BLaER1 treated with 17β-estradiol and CSF1 and Interleukin-3, amounts not matched to agents 10 nM and 100 nM (cell line): Measurements from ENCODE around the gene C12orf43.
"Not testable (repeated sequence)": the region's sequence is repeated elsewhere in the genome, so short reads cannot be mapped to it uniquely, and the experiment has no call there.

Experiments used
- H3K27ac ChIP-seq, 11 experiments: shearing (Covaris generic); formaldehyde crosslinking; 2 replicates each; pipeline ENCODE4 v1.8.1; 2022
- H3K27me3 ChIP-seq, 11 experiments: shearing (Covaris generic); formaldehyde crosslinking; 2 replicates each; pipeline ENCODE4 v1.8.1; 2022
- H3K36me3 ChIP-seq, 11 experiments: shearing (Covaris generic); formaldehyde crosslinking; 2 replicates each; pipeline ENCODE4 v1.8.1; 2022
- H3K4me1 ChIP-seq, 10 experiments: shearing (Covaris generic); formaldehyde crosslinking; 2 replicates each; pipeline ENCODE4 v1.8.1; 2022
- H3K4me2 ChIP-seq, 11 experiments: shearing (Covaris generic); formaldehyde crosslinking; 2 replicates each; pipeline ENCODE4 v1.8.1; 2022
- H3K4me3 ChIP-seq, 10 experiments: shearing (Covaris generic); formaldehyde crosslinking; 2 replicates each; pipeline ENCODE4 v1.8.1; 2022
- H3K9ac ChIP-seq, 11 experiments: shearing (Covaris generic); formaldehyde crosslinking; 2 replicates each; pipeline ENCODE4 v1.8.1; 2022
- H3K9me3 ChIP-seq, 11 experiments: shearing (Covaris generic); formaldehyde crosslinking; replicated peaks in 1 of 11; 2 replicates each; pipeline ENCODE4 v1.8.1; 2022
- H4K20me1 ChIP-seq, 11 experiments: shearing (Covaris generic); formaldehyde crosslinking; 2 replicates each; pipeline ENCODE4 v1.8.1; 2022
- Cebpa-rat ChIP-seq, 11 experiments: shearing (Covaris generic); IDR thresholded peaks; 2 replicates each; pipeline ENCODE4 v1.8.1; 2022

The C12orf43 gene

DNA sequence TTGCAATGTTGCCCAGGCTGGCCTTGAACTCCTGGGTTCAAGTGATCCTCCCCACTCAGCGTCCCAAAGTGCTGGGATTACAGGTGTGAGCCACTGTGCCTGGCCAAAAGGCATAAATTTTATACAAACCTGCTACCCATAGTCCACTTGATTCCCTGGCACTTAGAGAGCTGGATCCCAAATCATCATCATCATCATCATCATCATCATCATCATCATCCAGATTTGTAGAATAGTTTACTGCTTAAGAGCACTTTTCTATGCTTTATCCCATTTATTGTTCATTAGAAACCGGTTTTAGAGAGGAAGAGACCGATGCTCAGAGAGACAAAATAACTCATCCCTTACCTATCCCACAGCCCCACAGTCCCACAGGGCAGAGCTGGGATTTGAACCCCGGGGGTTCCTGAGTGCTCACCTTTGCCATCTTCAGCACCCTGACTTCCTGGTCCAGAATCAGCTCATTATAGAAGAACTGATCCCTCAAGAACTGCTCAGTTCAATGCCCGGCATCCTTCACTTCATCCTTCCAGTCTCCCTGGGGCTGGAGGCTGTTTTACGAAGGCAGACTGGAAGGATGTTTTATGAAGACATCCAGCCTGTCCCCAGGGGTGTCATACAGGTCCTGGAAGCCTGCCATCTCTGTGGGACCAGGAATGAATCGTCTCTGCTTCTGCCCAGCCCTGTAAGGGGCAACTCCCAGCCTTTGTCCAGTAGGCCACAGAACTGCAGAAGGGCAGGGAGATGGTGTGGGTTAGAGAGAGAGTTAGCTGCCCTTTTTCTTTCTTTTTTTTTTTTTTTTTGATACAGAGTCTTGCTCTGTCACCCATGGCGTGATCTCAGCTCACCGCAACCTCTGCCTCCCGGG, 43.0 kb upstream of the C12orf43 start:
- no peak for TF ChIP-seq Cebpa-rat (IDR thresholded peaks at IDR 0.05)
- Histone ChIP-seq H3K4me2 (peak overlapping the region; percentile 76 to 99 (median 91)), H3K27ac (peak overlapping the region; percentile 79 to 97 (median 92); a peak in 21 of 22 replicates)

DNA sequence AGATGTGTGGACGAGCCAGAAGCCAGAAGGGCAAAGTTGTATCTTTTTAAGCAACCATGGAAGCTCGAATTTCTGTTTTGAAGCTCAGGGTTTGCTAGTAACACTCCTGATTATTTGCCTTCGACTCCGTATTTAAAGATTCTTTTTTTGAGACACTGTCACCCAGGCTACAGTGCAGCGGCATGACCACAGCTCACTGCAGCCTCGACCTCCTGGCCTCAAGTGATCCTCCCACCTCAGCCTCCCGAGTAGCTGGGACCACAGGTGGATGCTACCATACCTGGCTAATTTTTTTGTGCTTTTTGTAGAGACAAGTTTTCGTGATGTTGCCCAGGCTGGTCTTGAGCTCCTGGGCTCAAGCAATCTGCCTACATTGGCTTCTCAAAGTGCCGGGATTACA, 41.5 kb upstream of the C12orf43 start:
- Histone ChIP-seq H3K36me3 (no peaks in the 10 kb centered on the region), H3K27me3 (no peaks in the 10 kb centered on the region), H4K20me1 (no peaks in the 10 kb centered on the region), H3K4me3 (no peak overlapping the region), H3K4me2 (no peak overlapping the region), H3K9me3 (no peaks in the 10 kb centered on the region), H3K4me1 (peaks cover 6 to 22% (median 18%) of the 10 kb centered on the region in 10 experiments; a peak in 19 of 20 replicates), H3K9ac (no peak overlapping the region), H3K27ac (no peak overlapping the region)
- no peak for TF ChIP-seq Cebpa-rat (IDR thresholded peaks at IDR 0.05)

More for the DNA sequence above, 43.0 kb upstream of the C12orf43 start:
- peak overlapping the region in 6 of 10 experiments; percentile 43 to 64 (median 52); a peak in 6 of 20 replicates for H3K4me3 ChIP-seq
- H4K20me1 ChIP-seq, result no peaks in the 10 kb centered on the region
- no peaks in the 10 kb centered on the region for H3K9me3 ChIP-seq
- no peaks in the 10 kb centered on the region for H3K27me3 ChIP-seq
- H3K36me3 ChIP-seq, result no peaks in the 10 kb centered on the region
- H3K9ac ChIP-seq, result peak overlapping the region; percentile 78 to 89 (median 84); a peak in 21 of 22 replicates
- peaks cover 6 to 22% (median 18%) of the 10 kb centered on the region in 10 experiments; a peak in 19 of 20 replicates for H3K4me1 ChIP-seq

DNA sequence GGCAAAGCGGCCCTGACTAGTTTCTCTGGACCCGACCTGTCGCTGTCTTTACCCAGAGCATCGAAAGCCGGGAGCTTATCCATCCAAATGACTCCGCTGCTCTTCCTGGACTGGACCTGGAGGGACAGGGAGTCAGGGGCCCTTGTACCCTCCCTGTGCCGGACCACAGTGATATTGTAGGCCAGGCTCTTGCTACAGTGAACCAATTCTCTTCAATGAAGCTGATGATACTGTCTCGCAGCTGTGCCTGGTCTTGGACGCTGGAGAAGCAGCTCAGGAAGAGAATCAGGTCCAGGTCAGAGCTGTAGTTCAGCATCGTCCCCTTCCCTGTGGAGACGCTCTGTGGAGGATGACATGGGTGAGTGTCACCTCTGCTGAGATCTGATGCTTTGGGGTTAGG, 37.4 kb upstream of the C12orf43 start:
- no peak for TF ChIP-seq Cebpa-rat (IDR thresholded peaks at IDR 0.05)
- no peaks in the 10 kb centered on the region for H3K36me3 ChIP-seq

DNA sequence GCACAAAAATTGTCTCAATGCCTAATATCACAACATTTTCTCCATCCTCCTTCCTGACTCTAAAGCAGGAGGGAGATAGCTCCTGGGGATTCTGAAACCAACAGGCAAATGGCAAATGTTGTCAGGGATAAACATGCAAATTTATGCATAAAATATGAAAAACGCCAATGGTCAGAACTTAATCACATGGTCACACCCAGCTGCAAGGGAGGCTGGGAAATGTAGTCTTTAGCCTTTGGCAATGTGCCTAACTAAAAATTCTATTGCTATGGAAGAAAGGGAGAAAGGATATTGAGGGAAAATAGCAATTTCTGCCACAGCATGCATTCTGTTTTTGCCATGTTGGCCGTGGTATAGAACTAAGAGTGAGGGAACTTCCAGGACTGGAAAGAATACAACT, 34.4 kb upstream of the C12orf43 start:
- Histone ChIP-seq H3K4me1 (peaks cover 0 to 2% (median 0%) of the 10 kb centered on the region in 10 experiments; a peak in 1 of 20 replicates), H3K36me3 (no peaks in the 10 kb centered on the region), H3K9me3 (no peaks in the 10 kb centered on the region), H3K9ac (no peak overlapping the region), H3K27me3 (no peaks in the 10 kb centered on the region), H3K27ac (no peak overlapping the region), H3K4me3 (no peak overlapping the region), H4K20me1 (no peaks in the 10 kb centered on the region), H3K4me2 (no peak overlapping the region)
- TF ChIP-seq Cebpa-rat (IDR thresholded peaks at IDR 0.05), result no peak

More for the DNA sequence above, 37.4 kb upstream of the C12orf43 start:
- no peaks in the 10 kb centered on the region for H4K20me1 ChIP-seq
- no peak overlapping the region for H3K9ac ChIP-seq
- no peak overlapping the region for H3K27ac ChIP-seq
- no peak overlapping the region for H3K4me2 ChIP-seq
- H3K27me3 ChIP-seq, result no peaks in the 10 kb centered on the region
- H3K9me3 ChIP-seq, result no peaks in the 10 kb centered on the region
- no peaks in the 10 kb centered on the region for H3K4me1 ChIP-seq
- H3K4me3 ChIP-seq, result no peak overlapping the region

DNA sequence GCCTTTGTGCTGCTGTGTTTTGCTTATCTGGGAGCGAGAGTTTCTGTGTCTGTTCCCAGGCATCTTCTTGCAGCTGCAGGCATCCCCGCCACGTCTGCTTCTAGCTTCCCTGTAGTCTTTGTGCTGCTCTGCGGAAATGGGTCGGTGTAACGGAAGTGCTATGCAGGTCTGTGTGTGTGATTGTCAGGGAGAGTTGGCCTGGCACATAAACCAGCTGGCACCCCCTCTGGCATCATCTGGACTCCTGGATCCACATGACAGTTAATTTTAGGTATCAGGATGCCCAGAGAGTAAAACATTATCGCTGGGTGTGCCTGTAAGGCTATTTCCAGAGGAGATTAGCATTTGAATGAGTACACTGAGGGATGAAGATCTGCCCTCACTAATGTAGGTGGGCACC, 32.2 kb upstream of the C12orf43 start:
- Histone ChIP-seq H3K27ac (no peak overlapping the region), H4K20me1 (no peaks in the 10 kb centered on the region), H3K27me3 (no peaks in the 10 kb centered on the region), H3K4me3 (no peak overlapping the region), H3K4me2 (no peak overlapping the region), H3K4me1 (peaks cover 0 to 4% (median 0%) of the 10 kb centered on the region in 10 experiments; a peak in 1 of 20 replicates), H3K9me3 (no peaks in the 10 kb centered on the region), H3K9ac (no peak overlapping the region), H3K36me3 (no peaks in the 10 kb centered on the region)
- TF ChIP-seq Cebpa-rat (IDR thresholded peaks at IDR 0.05), result no peak

DNA sequence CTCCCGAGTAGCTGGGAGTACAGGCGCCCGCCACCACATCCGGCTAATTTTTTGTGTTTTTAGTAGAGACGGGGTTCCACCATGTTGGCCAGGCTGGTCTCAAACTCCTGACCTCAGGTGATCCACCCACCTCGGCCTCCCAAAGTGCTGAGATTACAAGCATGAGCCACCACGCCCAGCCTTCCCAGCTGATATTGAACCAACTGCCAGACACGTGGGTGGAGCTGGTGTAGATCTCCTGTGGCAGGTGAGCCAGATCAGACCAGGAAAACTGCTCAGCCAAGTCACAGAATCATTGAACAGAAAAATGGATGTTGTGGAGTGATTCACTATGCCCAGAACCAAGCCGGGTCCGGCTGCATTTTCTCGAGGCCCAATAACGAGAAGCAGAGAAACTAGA, 31.1 kb upstream of the C12orf43 start:
- not testable (repeated sequence) for H3K27ac ChIP-seq, H3K27me3 ChIP-seq, H4K20me1 ChIP-seq, H3K4me1 ChIP-seq, H3K9me3 ChIP-seq, H3K4me3 ChIP-seq, H3K4me2 ChIP-seq, H3K9ac ChIP-seq, H3K36me3 ChIP-seq

DNA sequence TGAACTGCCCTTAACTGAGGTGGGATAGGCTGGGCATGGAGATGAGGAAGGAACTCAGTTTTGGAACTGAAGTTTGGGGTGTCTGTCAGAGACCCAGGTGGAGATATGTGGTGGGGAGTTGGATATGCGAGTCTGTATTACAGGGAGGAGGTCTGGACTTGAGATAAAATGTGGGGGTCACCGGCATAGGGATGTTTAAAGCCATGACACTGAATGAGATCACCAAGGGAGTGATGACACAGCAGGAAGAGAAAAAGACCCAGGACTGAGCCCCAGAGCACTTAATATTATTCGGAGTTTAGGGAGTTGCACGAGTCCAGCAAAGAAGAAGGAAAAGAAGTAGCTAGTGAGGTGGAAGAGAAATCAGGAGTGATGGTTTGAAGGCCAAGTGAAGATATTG, 26.8 kb upstream of the C12orf43 start:
- Histone ChIP-seq H3K4me3 (no peak overlapping the region), H3K27ac (no peak overlapping the region), H3K4me1 (peaks cover 10 to 16% (median 13%) of the 10 kb centered on the region in 10 experiments), H3K36me3 (no peaks in the 10 kb centered on the region), H3K27me3 (no peaks in the 10 kb centered on the region; a peak in 1 of 22 replicates), H3K9me3 (no peaks in the 10 kb centered on the region), H4K20me1 (no peaks in the 10 kb centered on the region), H3K4me2 (no peak overlapping the region), H3K9ac (no peak overlapping the region)
- no peak for TF ChIP-seq Cebpa-rat (IDR thresholded peaks at IDR 0.05)

DNA sequence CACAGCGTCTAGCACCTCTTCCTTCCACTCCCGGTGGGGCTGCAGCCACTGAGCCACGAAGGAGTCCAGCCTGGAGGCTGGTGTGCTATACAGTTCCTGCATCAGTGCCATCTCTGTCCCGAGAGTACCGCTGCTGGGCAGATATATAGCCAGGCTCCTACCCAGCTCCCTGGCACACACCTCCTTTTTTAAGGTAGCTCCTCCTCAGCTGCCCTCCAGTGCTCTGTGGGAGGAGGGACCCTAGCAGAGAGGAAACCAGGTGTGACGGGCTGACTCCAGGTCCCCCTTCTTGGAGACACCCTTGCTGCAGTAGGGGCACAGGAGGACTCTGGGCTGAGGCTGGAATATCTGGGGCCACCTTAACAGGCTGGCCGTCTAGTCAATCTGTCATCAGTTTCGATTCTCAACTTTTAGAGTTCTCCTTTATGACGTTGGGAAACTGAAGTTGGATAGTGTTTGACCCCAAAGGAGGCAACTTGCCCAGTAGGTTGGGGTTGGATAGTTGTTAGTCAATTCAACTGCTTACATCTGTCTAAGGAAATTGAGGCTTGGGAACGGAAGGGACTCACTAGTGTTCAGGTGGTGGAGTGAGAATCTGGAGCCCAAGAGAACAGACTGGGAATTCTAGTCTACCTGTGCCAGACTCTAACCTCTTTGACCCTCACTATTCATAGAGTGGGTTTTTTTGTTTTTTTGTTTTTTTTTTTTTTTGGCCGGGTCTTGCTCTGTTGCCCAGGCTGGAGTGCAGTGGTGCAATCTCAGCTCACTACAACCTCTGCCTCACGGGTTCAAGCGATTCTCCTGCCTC, 22.8 kb upstream of the C12orf43 start, which contains the start of gene OASL:
Gene OASL, minus strand, starts transcription at position 386 of the 808 bp plus-strand sequence. Its CDS starts 275 bp downstream, at position 111.
- Histone ChIP-seq H3K4me3 (peak within 1 kb of the TSS in 6 of 10 experiments; percentile 26 to 66 (median 52); a peak in 12 of 20 replicates), H3K27ac (peak within 1 kb of the TSS in 6 of 11 experiments; percentile 15 to 79 (median 68); a peak in 12 of 22 replicates), H3K4me1 (peaks cover 27 to 53% (median 38%) of the 10 kb centered on the region in 10 experiments), H3K9me3 (no peaks in the 10 kb centered on the region), H3K4me2 (peak within 1 kb of the TSS; percentile 48 to 89 (median 73)), H4K20me1 (no peaks in the 10 kb centered on the region), H3K36me3 (no peaks in the 10 kb centered on the region), H3K9ac (peak within 1 kb of the TSS in 8 of 11 experiments; percentile 26 to 66 (median 52); a peak in 9 of 22 replicates), H3K27me3 (no peaks in the 10 kb centered on the region; a peak in 1 of 22 replicates)
- no peak for TF ChIP-seq Cebpa-rat (IDR thresholded peaks at IDR 0.05)

DNA sequence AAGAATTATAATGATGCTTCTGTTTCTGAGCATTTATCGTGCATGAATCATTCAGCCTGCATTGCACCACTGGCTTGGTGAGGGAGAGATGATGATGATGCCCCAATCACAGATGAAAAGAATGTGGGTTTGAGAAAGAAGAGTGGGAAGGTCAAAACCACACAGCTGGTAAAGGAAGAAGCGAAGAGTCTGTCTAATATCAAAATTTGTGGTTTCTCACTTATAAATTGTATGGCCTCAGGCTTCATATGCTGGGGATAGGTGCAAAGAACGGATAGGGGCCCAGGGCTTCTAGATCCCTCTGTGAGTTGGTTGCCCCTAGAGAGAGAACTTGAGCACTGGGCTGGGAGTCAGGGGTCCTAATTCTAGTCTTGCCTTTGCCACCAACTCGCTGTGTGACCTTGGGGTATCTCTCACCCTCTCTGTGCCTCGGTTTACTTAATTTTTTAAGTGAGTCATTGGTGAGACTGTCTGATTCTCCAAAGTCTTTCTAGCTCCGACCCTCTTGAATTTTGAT, 20.6 kb upstream of the C12orf43 start:
- TF ChIP-seq Cebpa-rat (IDR thresholded peaks at IDR 0.05), result peak in 3 of 11 experiments; percentile 14 to 21 (median 20); a peak in 3 of 22 replicates
- Histone ChIP-seq H3K9me3 (no peaks in the 10 kb centered on the region), H3K27me3 (no peaks in the 10 kb centered on the region; a peak in 1 of 22 replicates), H3K4me3 (no peak overlapping the region), H3K4me1 (peaks cover 27 to 69% (median 50%) of the 10 kb centered on the region in 10 experiments), H4K20me1 (no peaks in the 10 kb centered on the region), H3K27ac (peak overlapping the region in 1 of 11 experiments; percentile 27; a peak in 3 of 22 replicates), H3K4me2 (peak overlapping the region; percentile 27 to 77 (median 51)), H3K9ac (no peak overlapping the region), H3K36me3 (no peaks in the 10 kb centered on the region)
